ENCODE measurements around the gene FTCDNL1.
A peak's percentile ranks its signal among the peaks of the same experiment; 100 is the strongest.

The FTCDNL1 gene

GRCh38 chr2:199862788-199863187, 11.8 kb upstream of the FTCDNL1 start:
- Histone ChIP-seq H2BK5ac (ENCODE audit: low read depth, low read length, poor library complexity, severe bottlenecking) (no peak overlapping the region), H3K23ac (ENCODE audit: low read length in 2 of 2) (no peak overlapping the region), H2BK120ac (ENCODE audit: low read depth, low read length) (no peak overlapping the region), H4K91ac (ENCODE audit: low read length) (no peak overlapping the region), H3K79me1 (replicated peaks; ENCODE audit: low read length, poor library complexity, severe bottlenecking) (no peaks in the 10 kb centered on the region), H3K4ac (ENCODE audit: low read depth in 1 of 2, low read length in 2 of 2) (no peak overlapping the region), H2AK5ac (ENCODE audit: low read length, severe bottlenecking) (no peak overlapping the region), H3K4me3 (ENCODE audit: insufficient read depth in 1 of 2, low read depth in 1 of 2, low read length in 2 of 2) (no peak overlapping the region), H4K8ac (ENCODE audit: low read length) (no peak overlapping the region), H2BK15ac (ENCODE audit: low read depth, poor library complexity, severe bottlenecking) (no peak overlapping the region), H2BK12ac (ENCODE audit: low read length in 2 of 2) (no peak overlapping the region), H3K27ac (ENCODE audit: low read length, poor library complexity, severe bottlenecking) (no peak overlapping the region), H2AFZ (ENCODE audit: low read depth, low read length) (no peak overlapping the region), H3K9ac (ENCODE audit: low read length) (no peak overlapping the region), H3K4me1 (ENCODE audit: control insufficient read depth, insufficient read depth, low read depth, low read length) (no peaks in the 10 kb centered on the region), H3K14ac (ENCODE audit: low read length in 2 of 2) (no peak overlapping the region), H3K18ac (ENCODE audit: low read depth in 1 of 2, low read length in 2 of 2) (no peak overlapping the region), H3K27me3 (ENCODE audit: control insufficient read depth in 1 of 2, insufficient read depth in 1 of 2, low read length in 2 of 2) (peaks cover 0 to 13% of the 10 kb centered on the region in 2 experiments), H3K36me3 (ENCODE audit: control insufficient read depth in 1 of 2, insufficient read depth in 2 of 2, low read depth in 1 of 2, low read length in 2 of 2) (no peaks in the 10 kb centered on the region), H3K9me3 (ENCODE audit: control insufficient read depth, low read length) (no peaks in the 10 kb centered on the region), H3K4me2 (ENCODE audit: low read length, poor library complexity, severe bottlenecking) (no peak overlapping the region)
- 63% methylated on average over 3 of the region's 3 CpGs for WGBS
- DNase-seq, result peak; percentile 5

GRCh38 chr2:199861132-199861774, 10.3 kb upstream of the FTCDNL1 start:
- Histone ChIP-seq H2BK120ac (ENCODE audit: low read depth, low read length) (no peak overlapping the region), H3K4me1 (ENCODE audit: control insufficient read depth, insufficient read depth, low read depth, low read length) (no peaks in the 10 kb centered on the region), H3K9me3 (ENCODE audit: control insufficient read depth, low read length) (no peaks in the 10 kb centered on the region), H3K79me1 (replicated peaks; ENCODE audit: low read length, poor library complexity, severe bottlenecking) (no peaks in the 10 kb centered on the region), H2BK12ac (ENCODE audit: low read length in 2 of 2) (no peak overlapping the region), H2BK15ac (ENCODE audit: low read depth, poor library complexity, severe bottlenecking) (no peak overlapping the region), H3K18ac (ENCODE audit: low read depth in 1 of 2, low read length in 2 of 2) (no peak overlapping the region), H3K23ac (ENCODE audit: low read length in 2 of 2) (no peak overlapping the region), H3K4me3 (ENCODE audit: insufficient read depth in 1 of 2, low read depth in 1 of 2, low read length in 2 of 2) (no peak overlapping the region), H2AK5ac (ENCODE audit: low read length, severe bottlenecking) (no peak overlapping the region), H3K14ac (ENCODE audit: low read length in 2 of 2) (no peak overlapping the region), H4K8ac (ENCODE audit: low read length) (no peak overlapping the region), H3K27ac (ENCODE audit: low read length, poor library complexity, severe bottlenecking) (no peak overlapping the region), H3K9ac (ENCODE audit: low read length) (no peak overlapping the region), H3K4me2 (ENCODE audit: low read length, poor library complexity, severe bottlenecking) (no peak overlapping the region), H4K91ac (ENCODE audit: low read length) (no peak overlapping the region), H3K27me3 (ENCODE audit: control insufficient read depth in 1 of 2, insufficient read depth in 1 of 2, low read length in 2 of 2) (peaks cover 3 to 16% of the 10 kb centered on the region in 2 experiments), H2AFZ (ENCODE audit: low read depth, low read length) (no peak overlapping the region), H2BK5ac (ENCODE audit: low read depth, low read length, poor library complexity, severe bottlenecking) (no peak overlapping the region), H3K36me3 (ENCODE audit: control insufficient read depth in 1 of 2, insufficient read depth in 2 of 2, low read depth in 1 of 2, low read length in 2 of 2) (no peaks in the 10 kb centered on the region), H3K4ac (ENCODE audit: low read depth in 1 of 2, low read length in 2 of 2) (no peak overlapping the region)
- WGBS, result 50% methylated on average over 1 of the region's 4 CpGs
- DNase-seq, result peak; percentile 24

- Histone ChIP-seq H3K4me2 (ENCODE audit: low read length, poor library complexity, severe bottlenecking) (no peak overlapping the region), H3K4me1 (ENCODE audit: control insufficient read depth, insufficient read depth, low read depth, low read length) (peaks cover 1% of the 10 kb centered on the region), H4K8ac (ENCODE audit: low read length) (no peak overlapping the region), H3K4ac (ENCODE audit: low read depth in 1 of 2, low read length in 2 of 2) (no peak overlapping the region), H3K14ac (ENCODE audit: low read length in 2 of 2) (no peak overlapping the region), H2AFZ (ENCODE audit: low read depth, low read length) (no peak overlapping the region), H3K23ac (ENCODE audit: low read length in 2 of 2) (no peak overlapping the region), H2BK15ac (ENCODE audit: low read depth, poor library complexity, severe bottlenecking) (no peak overlapping the region), H3K9me3 (ENCODE audit: control insufficient read depth, low read length) (no peaks in the 10 kb centered on the region), H4K91ac (ENCODE audit: low read length) (no peak overlapping the region), H2BK120ac (ENCODE audit: low read depth, low read length) (no peak overlapping the region), H2AK5ac (ENCODE audit: low read length, severe bottlenecking) (no peak overlapping the region), H2BK12ac (ENCODE audit: low read length in 2 of 2) (no peak overlapping the region), H3K4me3 (ENCODE audit: insufficient read depth in 1 of 2, low read depth in 1 of 2, low read length in 2 of 2) (no peak overlapping the region), H3K27ac (ENCODE audit: low read length, poor library complexity, severe bottlenecking) (no peak overlapping the region), H3K79me1 (replicated peaks; ENCODE audit: low read length, poor library complexity, severe bottlenecking) (no peaks in the 10 kb centered on the region), H2BK5ac (ENCODE audit: low read depth, low read length, poor library complexity, severe bottlenecking) (no peak overlapping the region), H3K9ac (ENCODE audit: low read length) (no peak overlapping the region), H3K36me3 (ENCODE audit: control insufficient read depth in 1 of 2, insufficient read depth in 2 of 2, low read depth in 1 of 2, low read length in 2 of 2) (no peaks in the 10 kb centered on the region), H3K18ac (ENCODE audit: low read depth in 1 of 2, low read length in 2 of 2) (no peak overlapping the region), H3K27me3 (ENCODE audit: control insufficient read depth in 1 of 2, insufficient read depth in 1 of 2, low read length in 2 of 2) (peaks cover 3 to 22% of the 10 kb centered on the region in 2 experiments)
- DNase-seq, result no peak
- WGBS, result 53% methylated on average over 3 of the region's 4 CpGs
Measured at GRCh38 chr2:199855812-199856211, 4.8 kb upstream of the FTCDNL1 start.

GRCh38 chr2:199851883-199852282, 891 bp upstream of the FTCDNL1 start:
- H3K14ac ChIP-seq (ENCODE audit: low read length in 2 of 2), result no peak overlapping the region
- H3K9ac ChIP-seq (ENCODE audit: low read length), result peak overlapping the region; percentile 85
- no peak overlapping the region for H3K4me3 ChIP-seq (ENCODE audit: insufficient read depth in 1 of 2, low read depth in 1 of 2, low read length in 2 of 2)
- H3K79me1 ChIP-seq (replicated peaks; ENCODE audit: low read length, poor library complexity, severe bottlenecking), result no peaks in the 10 kb centered on the region
- H4K91ac ChIP-seq (ENCODE audit: low read length), result no peak overlapping the region
- H3K4me1 ChIP-seq (ENCODE audit: control insufficient read depth, insufficient read depth, low read depth, low read length), result peaks cover 6% of the 10 kb centered on the region
- H2AK5ac ChIP-seq (ENCODE audit: low read length, severe bottlenecking), result no peak overlapping the region
- no peak overlapping the region for H2BK15ac ChIP-seq (ENCODE audit: low read depth, poor library complexity, severe bottlenecking)
- H3K4me2 ChIP-seq (ENCODE audit: low read length, poor library complexity, severe bottlenecking), result no peak overlapping the region
- H2BK5ac ChIP-seq (ENCODE audit: low read depth, low read length, poor library complexity, severe bottlenecking), result no peak overlapping the region
- H3K27me3 ChIP-seq (ENCODE audit: control insufficient read depth in 1 of 2, insufficient read depth in 1 of 2, low read length in 2 of 2), result peaks cover 0 to 35% of the 10 kb centered on the region in 2 experiments
- H3K18ac ChIP-seq (ENCODE audit: low read depth in 1 of 2, low read length in 2 of 2), result no peak overlapping the region
- H2AFZ ChIP-seq (ENCODE audit: low read depth, low read length), result no peak overlapping the region
- no peak overlapping the region for H4K8ac ChIP-seq (ENCODE audit: low read length)
- no peak for DNase-seq
- no peak overlapping the region for H3K27ac ChIP-seq (ENCODE audit: low read length, poor library complexity, severe bottlenecking)
- peaks cover 0 to 4% of the 10 kb centered on the region in 2 experiments for H3K36me3 ChIP-seq (ENCODE audit: control insufficient read depth in 1 of 2, insufficient read depth in 2 of 2, low read depth in 1 of 2, low read length in 2 of 2)
- H2BK12ac ChIP-seq (ENCODE audit: low read length in 2 of 2), result no peak overlapping the region
- no peak overlapping the region for H3K4ac ChIP-seq (ENCODE audit: low read depth in 1 of 2, low read length in 2 of 2)
- no peaks in the 10 kb centered on the region for H3K9me3 ChIP-seq (ENCODE audit: control insufficient read depth, low read length)
- H2BK120ac ChIP-seq (ENCODE audit: low read depth, low read length), result no peak overlapping the region
- H3K23ac ChIP-seq (ENCODE audit: low read length in 2 of 2), result no peak overlapping the region
- WGBS, result no CpG with 5 or more reads among the region's 2 CpGs
